ENCODE measurements around the gene CEP57.

Gene CEP57

DNA sequence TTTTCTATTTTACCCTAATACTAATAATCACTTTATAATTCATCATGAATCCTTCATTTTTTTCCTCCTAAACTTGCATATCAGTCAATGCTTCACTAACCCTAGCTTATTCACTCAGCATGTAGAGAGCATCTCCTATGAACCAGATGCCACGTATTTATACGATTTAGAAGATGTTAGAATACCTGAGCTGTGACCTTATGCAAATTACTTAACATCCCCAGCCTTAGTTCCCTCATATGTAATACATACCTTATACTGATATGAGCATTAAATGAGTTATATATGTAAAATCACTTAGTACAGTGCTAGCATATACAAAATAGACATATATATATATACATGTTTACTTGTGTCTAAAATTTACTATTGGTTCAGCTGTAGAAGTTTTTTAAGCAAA lies 9.8 kb upstream of the CEP57 start:
- Histone ChIP-seq H3K27ac (ENCODE audit: extremely low read depth, low read depth, low read length) (no peak overlapping the region), H3K9me3 (ENCODE audit: control insufficient read depth, insufficient read depth, low read depth, low read length) (no peaks in the 10 kb centered on the region), H3K36me3 (ENCODE audit: control insufficient read depth in 2 of 2, insufficient read depth in 1 of 2, low read length in 2 of 2) (peaks cover 40 to 97% of the 10 kb centered on the region in 2 experiments), H3K4me3 (ENCODE audit: low read depth, low read length) (no peak overlapping the region), H3K4me1 (ENCODE audit: control insufficient read depth, insufficient read depth, low read length) (no peaks in the 10 kb centered on the region)
- ChIA-PET CTCF (interaction anchor here (0.5 to 0.8 kb wide), 4 partner anchors 125 to 1019 kb away, joined by 3 to 4 read pairs (median 3); no protein-coding TSS in a partner anchor), POLR2A (interaction anchor here (0.6 kb wide), 1 partner anchor 9 kb away, joined by 3 read pairs; the partner anchor contains the start of gene FAM76B)
- TF ChIP-seq, protein P1, sequence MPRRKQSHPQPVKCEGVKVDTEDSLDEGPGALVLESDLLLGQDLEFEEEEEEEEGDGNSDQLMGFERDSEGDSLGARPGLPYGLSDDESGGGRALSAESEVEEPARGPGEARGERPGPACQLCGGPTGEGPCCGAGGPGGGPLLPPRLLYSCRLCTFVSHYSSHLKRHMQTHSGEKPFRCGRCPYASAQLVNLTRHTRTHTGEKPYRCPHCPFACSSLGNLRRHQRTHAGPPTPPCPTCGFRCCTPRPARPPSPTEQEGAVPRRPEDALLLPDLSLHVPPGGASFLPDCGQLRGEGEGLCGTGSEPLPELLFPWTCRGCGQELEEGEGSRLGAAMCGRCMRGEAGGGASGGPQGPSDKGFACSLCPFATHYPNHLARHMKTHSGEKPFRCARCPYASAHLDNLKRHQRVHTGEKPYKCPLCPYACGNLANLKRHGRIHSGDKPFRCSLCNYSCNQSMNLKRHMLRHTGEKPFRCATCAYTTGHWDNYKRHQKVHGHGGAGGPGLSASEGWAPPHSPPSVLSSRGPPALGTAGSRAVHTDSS (tag by site-specific recombination; IDR thresholded peaks at IDR 0.05), result no peak
- TF ChIP-seq ZBTB17 (tag by site-specific recombination; IDR thresholded peaks at IDR 0.05), result no peak
- no peak for TF ChIP-seq ZNF112 (tag by site-specific recombination; IDR thresholded peaks at IDR 0.05)
- TF ChIP-seq, protein P2, sequence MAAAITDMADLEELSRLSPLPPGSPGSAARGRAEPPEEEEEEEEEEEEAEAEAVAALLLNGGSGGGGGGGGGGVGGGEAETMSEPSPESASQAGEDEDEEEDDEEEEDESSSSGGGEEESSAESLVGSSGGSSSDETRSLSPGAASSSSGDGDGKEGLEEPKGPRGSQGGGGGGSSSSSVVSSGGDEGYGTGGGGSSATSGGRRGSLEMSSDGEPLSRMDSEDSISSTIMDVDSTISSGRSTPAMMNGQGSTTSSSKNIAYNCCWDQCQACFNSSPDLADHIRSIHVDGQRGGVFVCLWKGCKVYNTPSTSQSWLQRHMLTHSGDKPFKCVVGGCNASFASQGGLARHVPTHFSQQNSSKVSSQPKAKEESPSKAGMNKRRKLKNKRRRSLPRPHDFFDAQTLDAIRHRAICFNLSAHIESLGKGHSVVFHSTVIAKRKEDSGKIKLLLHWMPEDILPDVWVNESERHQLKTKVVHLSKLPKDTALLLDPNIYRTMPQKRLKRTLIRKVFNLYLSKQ (tag by site-specific recombination; IDR thresholded peaks at IDR 0.05; ENCODE audit: borderline replicate concordance), result no peak
- no peak for TF ChIP-seq ZNF791 (tag by site-specific recombination; IDR thresholded peaks at IDR 0.05)
- TF ChIP-seq ZNF639 (tag by site-specific recombination; IDR thresholded peaks at IDR 0.05), result no peak
- no peak for TF ChIP-seq ZNF132 (tag by site-specific recombination; IDR thresholded peaks at IDR 0.05; ENCODE audit: borderline replicate concordance)
- no peak for TF ChIP-seq ZNF571 (tag by site-specific recombination; IDR thresholded peaks at IDR 0.05)
- TF ChIP-seq ZSCAN23 (tag by site-specific recombination; IDR thresholded peaks at IDR 0.05), result no peak
- TF ChIP-seq ZSCAN4 (tag by site-specific recombination; IDR thresholded peaks at IDR 0.05), result no peak
- TF ChIP-seq, protein P3, sequence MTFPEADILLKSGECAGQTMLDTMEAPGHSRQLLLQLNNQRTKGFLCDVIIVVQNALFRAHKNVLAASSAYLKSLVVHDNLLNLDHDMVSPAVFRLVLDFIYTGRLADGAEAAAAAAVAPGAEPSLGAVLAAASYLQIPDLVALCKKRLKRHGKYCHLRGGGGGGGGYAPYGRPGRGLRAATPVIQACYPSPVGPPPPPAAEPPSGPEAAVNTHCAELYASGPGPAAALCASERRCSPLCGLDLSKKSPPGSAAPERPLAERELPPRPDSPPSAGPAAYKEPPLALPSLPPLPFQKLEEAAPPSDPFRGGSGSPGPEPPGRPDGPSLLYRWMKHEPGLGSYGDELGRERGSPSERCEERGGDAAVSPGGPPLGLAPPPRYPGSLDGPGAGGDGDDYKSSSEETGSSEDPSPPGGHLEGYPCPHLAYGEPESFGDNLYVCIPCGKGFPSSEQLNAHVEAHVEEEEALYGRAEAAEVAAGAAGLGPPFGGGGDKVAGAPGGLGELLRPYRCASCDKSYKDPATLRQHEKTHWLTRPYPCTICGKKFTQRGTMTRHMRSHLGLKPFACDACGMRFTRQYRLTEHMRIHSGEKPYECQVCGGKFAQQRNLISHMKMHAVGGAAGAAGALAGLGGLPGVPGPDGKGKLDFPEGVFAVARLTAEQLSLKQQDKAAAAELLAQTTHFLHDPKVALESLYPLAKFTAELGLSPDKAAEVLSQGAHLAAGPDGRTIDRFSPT (tag by site-specific recombination; IDR thresholded peaks at IDR 0.05), result no peak

- CTCF ChIA-PET, result interaction anchor here (0.6 to 1.5 kb wide), 7 partner anchors 11 to 1020 kb away, joined by 3 to 4 read pairs (median 3); no protein-coding TSS in a partner anchor
- H3K27ac ChIP-seq (ENCODE audit: extremely low read depth, low read depth, low read length), result peak overlapping the region; percentile 80
- H3K9me3 ChIP-seq (ENCODE audit: control insufficient read depth, insufficient read depth, low read depth, low read length), result no peaks in the 10 kb centered on the region
- TF ChIP-seq, protein P4, sequence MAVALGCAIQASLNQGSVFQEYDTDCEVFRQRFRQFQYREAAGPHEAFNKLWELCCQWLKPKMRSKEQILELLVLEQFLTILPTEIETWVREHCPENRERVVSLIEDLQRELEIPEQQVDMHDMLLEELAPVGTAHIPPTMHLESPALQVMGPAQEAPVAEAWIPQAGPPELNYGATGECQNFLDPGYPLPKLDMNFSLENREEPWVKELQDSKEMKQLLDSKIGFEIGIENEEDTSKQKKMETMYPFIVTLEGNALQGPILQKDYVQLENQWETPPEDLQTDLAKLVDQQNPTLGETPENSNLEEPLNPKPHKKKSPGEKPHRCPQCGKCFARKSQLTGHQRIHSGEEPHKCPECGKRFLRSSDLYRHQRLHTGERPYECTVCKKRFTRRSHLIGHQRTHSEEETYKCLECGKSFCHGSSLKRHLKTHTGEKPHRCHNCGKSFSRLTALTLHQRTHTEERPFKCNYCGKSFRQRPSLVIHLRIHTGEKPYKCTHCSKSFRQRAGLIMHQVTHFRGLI (tag by site-specific recombination; IDR thresholded peaks at IDR 0.05), result no peak
- TF ChIP-seq ZNF660 (tag by site-specific recombination; IDR thresholded peaks at IDR 0.05), result 0 out of 2 replicates have a peak, but pooled peaks have one; percentile 10
- TF ChIP-seq ZNF335 (tag by site-specific recombination; conservative IDR thresholded peaks at IDR 0.05), result peak; percentile 94
- TF ChIP-seq, protein P5, sequence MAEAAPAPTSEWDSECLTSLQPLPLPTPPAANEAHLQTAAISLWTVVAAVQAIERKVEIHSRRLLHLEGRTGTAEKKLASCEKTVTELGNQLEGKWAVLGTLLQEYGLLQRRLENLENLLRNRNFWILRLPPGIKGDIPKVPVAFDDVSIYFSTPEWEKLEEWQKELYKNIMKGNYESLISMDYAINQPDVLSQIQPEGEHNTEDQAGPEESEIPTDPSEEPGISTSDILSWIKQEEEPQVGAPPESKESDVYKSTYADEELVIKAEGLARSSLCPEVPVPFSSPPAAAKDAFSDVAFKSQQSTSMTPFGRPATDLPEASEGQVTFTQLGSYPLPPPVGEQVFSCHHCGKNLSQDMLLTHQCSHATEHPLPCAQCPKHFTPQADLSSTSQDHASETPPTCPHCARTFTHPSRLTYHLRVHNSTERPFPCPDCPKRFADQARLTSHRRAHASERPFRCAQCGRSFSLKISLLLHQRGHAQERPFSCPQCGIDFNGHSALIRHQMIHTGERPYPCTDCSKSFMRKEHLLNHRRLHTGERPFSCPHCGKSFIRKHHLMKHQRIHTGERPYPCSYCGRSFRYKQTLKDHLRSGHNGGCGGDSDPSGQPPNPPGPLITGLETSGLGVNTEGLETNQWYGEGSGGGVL (tag by site-specific recombination; IDR thresholded peaks at IDR 0.05), result no peak
- TF ChIP-seq, protein P6, sequence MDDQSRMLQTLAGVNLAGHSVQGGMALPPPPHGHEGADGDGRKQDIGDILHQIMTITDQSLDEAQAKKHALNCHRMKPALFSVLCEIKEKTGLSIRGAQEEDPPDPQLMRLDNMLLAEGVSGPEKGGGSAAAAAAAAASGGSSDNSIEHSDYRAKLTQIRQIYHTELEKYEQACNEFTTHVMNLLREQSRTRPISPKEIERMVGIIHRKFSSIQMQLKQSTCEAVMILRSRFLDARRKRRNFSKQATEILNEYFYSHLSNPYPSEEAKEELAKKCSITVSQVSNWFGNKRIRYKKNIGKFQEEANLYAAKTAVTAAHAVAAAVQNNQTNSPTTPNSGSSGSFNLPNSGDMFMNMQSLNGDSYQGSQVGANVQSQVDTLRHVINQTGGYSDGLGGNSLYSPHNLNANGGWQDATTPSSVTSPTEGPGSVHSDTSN (CRISPR knock-in tag; IDR thresholded peaks at IDR 0.05), result peak; percentile 43; the same call in 1 of the 2 replicates
- peaks cover 18 to 37% of the 10 kb centered on the region in 2 experiments for H3K36me3 ChIP-seq (ENCODE audit: control insufficient read depth in 2 of 2, insufficient read depth in 1 of 2, low read length in 2 of 2)
- POLR2A ChIA-PET, result interaction anchor here (0.8 to 4.2 kb wide), 12 partner anchors 8 to 816 kb away, joined by 3 to 19 read pairs (median 4); partner anchors contain the start of genes CCDC82, CWC15, JRKL and KDM4D
- H3K4me1 ChIP-seq (ENCODE audit: control insufficient read depth, insufficient read depth, low read length), result no peaks in the 10 kb centered on the region
- peak overlapping the region; percentile 99 for H3K4me3 ChIP-seq (ENCODE audit: low read depth, low read length)
Measured at GRCh38 chr11:95788921-95789505, 1.3 kb upstream of the CEP57 start.
